ENCODE data around the gene SDCBP2. TPM values are rescaled to one million over a fixed set of nuclear protein-coding genes. Genes with fewer than 3 reads are reported as not detected.

Gene SDCBP2
- total and polyA plus RNA-seq, 2 of the 13 experiments (the other 11 are each of a cell fraction or from before 2014, with no cell fraction given): 1.2 to 2.4 TPM

DNA sequence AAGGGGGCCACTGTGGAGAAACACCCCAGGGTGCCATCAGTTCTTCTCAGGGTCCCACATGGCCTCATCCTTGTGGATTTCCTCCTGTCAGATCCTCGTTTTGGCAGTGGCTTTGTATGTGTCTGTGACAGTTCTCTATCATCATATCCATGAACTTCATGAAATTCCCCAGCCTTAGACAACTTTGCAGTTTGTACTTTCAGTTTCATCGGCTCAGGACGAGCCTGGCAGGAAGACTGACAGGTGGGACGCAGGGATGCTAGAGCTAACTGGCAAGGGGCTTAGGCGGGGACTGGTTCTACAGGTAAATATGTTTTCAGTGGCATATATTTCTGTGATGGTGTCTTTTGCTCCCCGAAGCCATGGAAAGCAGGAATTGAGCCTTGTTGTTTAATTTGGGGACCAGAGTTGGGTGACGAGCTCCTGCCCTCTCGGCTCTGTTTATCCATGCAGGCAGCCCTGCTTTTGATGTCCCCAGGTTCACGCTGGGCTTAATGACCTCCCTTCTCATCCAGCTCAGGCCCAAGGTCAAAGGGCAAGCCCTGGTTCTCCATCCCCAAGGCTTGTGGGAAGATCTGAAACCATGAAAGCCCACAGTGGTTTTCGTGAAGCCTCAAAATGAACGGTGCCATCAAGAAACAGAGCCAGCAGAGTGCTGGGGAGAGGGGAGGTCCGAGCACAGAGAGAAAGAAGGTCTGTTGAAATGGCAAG is 11.2 kb downstream of the SDCBP2 start:
- Histone ChIP-seq H3K4me1 (ENCODE audit: insufficient read depth, low read length) (peaks cover 37% of the 10 kb centered on the region), H3K79me2 (ENCODE audit: insufficient read depth, low read length) (no peaks in the 10 kb centered on the region), H2AFZ (ENCODE audit: low read length) (peak overlapping the region; percentile 37), H4K20me1 (ENCODE audit: insufficient read depth, low read length) (no peaks in the 10 kb centered on the region), H3K36me3 (replicated peaks in 1 of 2; ENCODE audit: control insufficient read depth in 1 of 2, insufficient read depth in 2 of 2, low read length in 2 of 2) (no peaks in the 10 kb centered on the region), H3K9ac (ENCODE audit: insufficient read depth, low read depth, low read length) (peak overlapping the region; percentile 12; the same call in 1 of the 2 replicates), H3K4me2 (ENCODE audit: low read depth, low read length) (peak overlapping the region; percentile 85), H3K9me3 (ENCODE audit: low read length) (no peaks in the 10 kb centered on the region), H3K27ac (ENCODE audit: extremely low read length, insufficient read depth, low read length) (no peak overlapping the region), H3K4me3 (replicated peaks in 1 of 3; ENCODE audit: insufficient read depth in 1 of 3, low read depth in 2 of 3, low read length in 3 of 3) (peak overlapping the region; percentile 38 to 62 (median 52)), H3K27me3 (ENCODE audit: control insufficient read depth in 1 of 2, insufficient read depth in 2 of 2, low read length in 2 of 2) (no peaks in the 10 kb centered on the region; a peak in 1 of 5 replicates)
- CTCF ChIA-PET (ENCODE audit: low intra/inter-chr PET ratio, low total read pairs): interaction anchor here (6.5 kb wide), 1 partner anchor 120 kb away, joined by 122 read pairs; no protein-coding TSS in a partner anchor
- ATAC-seq (peak; percentile 27), DNase-seq (ENCODE audit: low spot score) (no peak), FAIRE-seq (no peak)
- no TSS peak for BruUV-seq (replicated peaks)
- intact Hi-C loops (cut with micrococcal nuclease; ENCODE audit: unreplicated experiment): loop anchor here (2.0 kb wide), 1 partner anchor 81 kb away; no protein-coding TSS in a partner anchor
- POLR2A ChIA-PET: interaction anchor here (0.9 to 2.1 kb wide), 4 partner anchors 8 to 75 kb away, joined by 3 to 8 read pairs (median 4); partner anchors contain the start of genes FKBP1A and SDCBP2
- in situ Hi-C loops (cut with HindIII; ENCODE audit: extremely low pct_ligation_motif_present, low pct_unique_long_range_greater_than_20kb): no loop called here
- WGBS (ENCODE audit: low lambda C conversion rate): 2% methylated on average over 12 of the region's 12 CpGs
- TF ChIP-seq ZSCAN12 (CRISPR knock-in tag; IDR thresholded peaks at IDR 0.05) (no peak), ZNF501 (CRISPR knock-in tag; IDR thresholded peaks at IDR 0.05) (no peak), KDM6A (CRISPR knock-in tag; IDR thresholded peaks at IDR 0.05; ENCODE audit: low read depth) (no peak), CEBPG (CRISPR knock-in tag; IDR thresholded peaks at IDR 0.05) (no peak), GLI4 (CRISPR knock-in tag; IDR thresholded peaks at IDR 0.05; ENCODE audit: borderline replicate concordance) (no peak), ZNF468 (CRISPR knock-in tag; IDR thresholded peaks at IDR 0.05) (no peak), RFXAP (CRISPR knock-in tag; IDR thresholded peaks at IDR 0.05; ENCODE audit: borderline replicate concordance) (no peak), PAWR (CRISPR knock-in tag; IDR thresholded peaks at IDR 0.05; ENCODE audit: borderline replicate concordance) (no peak), MLLT10 (CRISPR knock-in tag; IDR thresholded peaks at IDR 0.05) (no peak), ZNF224 (CRISPR knock-in tag; IDR thresholded peaks at IDR 0.05) (peak; percentile 59; the same call in 1 of the 2 replicates), PRPF4 (IDR thresholded peaks at IDR 0.05; ENCODE audit: low read depth, low read length, poor library complexity, severe bottlenecking) (no peak), ZNF234 (CRISPR knock-in tag; conservative IDR thresholded peaks at IDR 0.05) (no peak), ARNTL (CRISPR knock-in tag; IDR thresholded peaks at IDR 0.05) (no peak), ZMYM4 (CRISPR knock-in tag; IDR thresholded peaks at IDR 0.05) (peak; percentile 44; the same call in 1 of the 2 replicates), YEATS4 (CRISPR knock-in tag; IDR thresholded peaks at IDR 0.05; ENCODE audit: borderline replicate concordance) (0 out of 2 replicates have a peak, but pooled peaks have one; percentile 41), ZNF274 (CRISPR knock-in tag; IDR thresholded peaks at IDR 0.05) (no peak), SAP130 (CRISPR knock-in tag; IDR thresholded peaks at IDR 0.05; ENCODE audit: low read depth) (peak; percentile 17; the same call in 1 of the 2 replicates)
- TF ChIP-seq, protein P1, sequence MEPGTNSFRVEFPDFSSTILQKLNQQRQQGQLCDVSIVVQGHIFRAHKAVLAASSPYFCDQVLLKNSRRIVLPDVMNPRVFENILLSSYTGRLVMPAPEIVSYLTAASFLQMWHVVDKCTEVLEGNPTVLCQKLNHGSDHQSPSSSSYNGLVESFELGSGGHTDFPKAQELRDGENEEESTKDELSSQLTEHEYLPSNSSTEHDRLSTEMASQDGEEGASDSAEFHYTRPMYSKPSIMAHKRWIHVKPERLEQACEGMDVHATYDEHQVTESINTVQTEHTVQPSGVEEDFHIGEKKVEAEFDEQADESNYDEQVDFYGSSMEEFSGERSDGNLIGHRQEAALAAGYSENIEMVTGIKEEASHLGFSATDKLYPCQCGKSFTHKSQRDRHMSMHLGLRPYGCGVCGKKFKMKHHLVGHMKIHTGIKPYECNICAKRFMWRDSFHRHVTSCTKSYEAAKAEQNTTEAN (CRISPR knock-in tag; conservative IDR thresholded peaks at IDR 0.05): no peak
- TF ChIP-seq, protein P2, sequence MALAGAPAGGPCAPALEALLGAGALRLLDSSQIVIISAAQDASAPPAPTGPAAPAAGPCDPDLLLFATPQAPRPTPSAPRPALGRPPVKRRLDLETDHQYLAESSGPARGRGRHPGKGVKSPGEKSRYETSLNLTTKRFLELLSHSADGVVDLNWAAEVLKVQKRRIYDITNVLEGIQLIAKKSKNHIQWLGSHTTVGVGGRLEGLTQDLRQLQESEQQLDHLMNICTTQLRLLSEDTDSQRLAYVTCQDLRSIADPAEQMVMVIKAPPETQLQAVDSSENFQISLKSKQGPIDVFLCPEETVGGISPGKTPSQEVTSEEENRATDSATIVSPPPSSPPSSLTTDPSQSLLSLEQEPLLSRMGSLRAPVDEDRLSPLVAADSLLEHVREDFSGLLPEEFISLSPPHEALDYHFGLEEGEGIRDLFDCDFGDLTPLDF (CRISPR knock-in tag; IDR thresholded peaks at IDR 0.05): no peak
- TF ChIP-seq, protein P3, sequence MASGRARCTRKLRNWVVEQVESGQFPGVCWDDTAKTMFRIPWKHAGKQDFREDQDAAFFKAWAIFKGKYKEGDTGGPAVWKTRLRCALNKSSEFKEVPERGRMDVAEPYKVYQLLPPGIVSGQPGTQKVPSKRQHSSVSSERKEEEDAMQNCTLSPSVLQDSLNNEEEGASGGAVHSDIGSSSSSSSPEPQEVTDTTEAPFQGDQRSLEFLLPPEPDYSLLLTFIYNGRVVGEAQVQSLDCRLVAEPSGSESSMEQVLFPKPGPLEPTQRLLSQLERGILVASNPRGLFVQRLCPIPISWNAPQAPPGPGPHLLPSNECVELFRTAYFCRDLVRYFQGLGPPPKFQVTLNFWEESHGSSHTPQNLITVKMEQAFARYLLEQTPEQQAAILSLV (CRISPR knock-in tag; IDR thresholded peaks at IDR 0.05; ENCODE audit: borderline replicate concordance): peak; percentile 55; the same call in 1 of the 2 replicates
